GM10266 (cell line): ENCODE data around the gene SLC26A11.
"Not testable (repeated sequence)": the region's sequence is repeated elsewhere in the genome, so short reads cannot be mapped to it uniquely, and the experiment has no call there.

Experiments
- DNase-seq: peaks from one replicate; pipeline ENCODE4 v3.0.0; 2012; ENCODE audit errors: extremely low spot score
- TF ChIP-seq, protein P1 (sequence below): IDR thresholded peaks from 2 replicates; pipeline ENCODE4 v1.5.1; 2012; ENCODE audit warnings: mild to moderate bottlenecking, low read depth; ENCODE audit not compliant: control insufficient read depth, insufficient read depth; ENCODE audit errors: missing control alignments

The SLC26A11 gene

DNA sequence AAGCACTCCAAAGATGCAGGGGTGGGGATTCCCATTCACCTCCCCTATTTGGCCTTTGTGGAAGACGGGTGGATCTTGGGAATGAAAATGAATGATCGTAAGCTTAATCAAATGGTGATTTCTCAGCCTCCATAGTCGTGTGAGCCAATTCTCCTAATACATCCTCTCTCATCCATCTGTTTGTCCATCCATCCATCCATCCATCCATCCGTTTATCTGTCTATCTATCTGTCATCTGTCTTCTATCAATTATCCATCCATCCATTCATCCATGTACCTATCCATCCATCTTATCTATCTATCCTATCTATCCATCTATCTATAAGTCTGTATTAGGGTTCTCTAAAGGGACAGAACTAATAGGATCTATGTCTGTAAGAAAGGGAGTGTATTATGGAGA is 48.2 kb downstream of the SLC26A11 start:
- TF ChIP-seq, protein P1, sequence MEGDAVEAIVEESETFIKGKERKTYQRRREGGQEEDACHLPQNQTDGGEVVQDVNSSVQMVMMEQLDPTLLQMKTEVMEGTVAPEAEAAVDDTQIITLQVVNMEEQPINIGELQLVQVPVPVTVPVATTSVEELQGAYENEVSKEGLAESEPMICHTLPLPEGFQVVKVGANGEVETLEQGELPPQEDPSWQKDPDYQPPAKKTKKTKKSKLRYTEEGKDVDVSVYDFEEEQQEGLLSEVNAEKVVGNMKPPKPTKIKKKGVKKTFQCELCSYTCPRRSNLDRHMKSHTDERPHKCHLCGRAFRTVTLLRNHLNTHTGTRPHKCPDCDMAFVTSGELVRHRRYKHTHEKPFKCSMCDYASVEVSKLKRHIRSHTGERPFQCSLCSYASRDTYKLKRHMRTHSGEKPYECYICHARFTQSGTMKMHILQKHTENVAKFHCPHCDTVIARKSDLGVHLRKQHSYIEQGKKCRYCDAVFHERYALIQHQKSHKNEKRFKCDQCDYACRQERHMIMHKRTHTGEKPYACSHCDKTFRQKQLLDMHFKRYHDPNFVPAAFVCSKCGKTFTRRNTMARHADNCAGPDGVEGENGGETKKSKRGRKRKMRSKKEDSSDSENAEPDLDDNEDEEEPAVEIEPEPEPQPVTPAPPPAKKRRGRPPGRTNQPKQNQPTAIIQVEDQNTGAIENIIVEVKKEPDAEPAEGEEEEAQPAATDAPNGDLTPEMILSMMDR: no peak
- DNase-seq: no peak

DNA sequence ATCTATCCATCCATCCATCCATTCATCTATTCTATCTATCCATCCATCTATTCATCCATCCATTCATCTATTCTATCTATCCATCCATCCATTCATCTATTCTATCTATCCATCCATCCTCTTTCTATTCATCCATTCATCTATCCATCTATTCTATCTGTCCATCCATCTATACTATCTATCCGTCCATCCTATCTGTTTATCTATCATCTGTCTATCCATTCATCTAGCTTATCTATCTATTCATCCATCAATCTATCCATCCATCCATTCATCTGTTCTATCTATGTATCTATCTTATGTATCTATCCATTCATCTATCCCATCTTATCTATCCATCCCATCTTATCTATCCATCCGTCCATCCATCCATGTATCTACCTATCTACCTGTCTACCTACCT is 49.2 kb downstream of the SLC26A11 start:
- TF ChIP-seq, protein P1: no peak
- no peak for DNase-seq

DNA sequence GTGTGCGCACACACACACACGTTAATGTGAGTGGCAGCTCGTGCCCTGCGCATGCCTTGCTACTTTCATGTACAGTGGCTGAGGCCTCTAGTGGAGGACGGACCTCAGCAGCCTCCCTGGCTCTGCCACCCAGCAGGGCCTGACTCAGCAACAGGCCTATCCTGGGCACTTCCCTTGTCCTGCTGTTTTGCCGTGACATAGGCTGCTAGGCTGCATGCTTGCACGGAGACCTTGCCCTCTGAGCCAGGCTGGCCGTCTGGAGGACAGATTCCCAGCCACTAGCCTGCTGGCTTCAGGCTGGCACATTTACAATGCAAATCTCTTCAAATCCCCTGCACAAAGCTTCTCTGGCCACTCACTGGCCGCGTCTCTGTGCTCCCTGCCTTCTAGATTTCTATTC is 49.9 kb downstream of the SLC26A11 start:
- no peak for DNase-seq
- TF ChIP-seq, protein P1: no peak

DNA sequence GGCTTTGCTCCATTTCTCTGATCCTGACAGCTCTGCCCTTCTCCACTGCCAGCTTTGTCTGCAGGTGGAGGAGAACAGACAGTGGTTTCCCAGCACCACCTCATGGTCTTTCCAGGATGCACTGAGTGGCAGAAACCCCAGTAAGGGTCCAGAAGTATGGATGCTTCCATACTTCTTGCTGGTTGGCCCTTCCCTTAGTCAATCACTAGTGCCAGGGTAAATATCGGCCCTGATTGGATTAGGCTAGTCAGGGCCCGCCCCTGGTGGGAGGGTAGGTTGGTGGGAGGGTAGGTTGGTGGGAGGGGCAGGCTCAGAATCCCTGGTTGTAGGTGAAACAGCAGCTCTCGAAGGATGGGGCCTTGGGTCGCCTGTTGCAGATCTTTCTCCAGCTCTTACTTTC is 50.6 kb downstream of the SLC26A11 start:
- TF ChIP-seq, protein P1: no peak
- DNase-seq: no peak

DNA sequence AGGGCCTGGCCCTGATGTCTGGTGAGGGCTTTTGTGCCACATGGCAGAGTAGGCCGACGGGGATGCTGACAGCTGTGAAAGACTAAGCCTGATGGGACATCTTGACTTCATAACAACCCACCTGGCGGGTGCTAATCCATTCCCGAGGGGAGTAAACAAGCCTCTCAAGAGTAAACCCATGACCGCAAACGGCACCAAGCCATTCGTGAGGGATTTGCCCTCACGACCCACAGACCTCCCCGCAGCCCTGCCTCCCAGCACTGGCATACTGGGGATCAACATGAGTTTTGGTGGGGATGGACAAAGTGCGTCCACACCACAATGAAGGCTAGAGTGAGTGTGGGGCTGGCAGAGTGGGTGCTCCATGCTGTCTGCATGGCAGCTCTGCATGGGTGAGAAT is 52.1 kb downstream of the SLC26A11 start:
- no peak for DNase-seq
- TF ChIP-seq, protein P1: no peak

DNA sequence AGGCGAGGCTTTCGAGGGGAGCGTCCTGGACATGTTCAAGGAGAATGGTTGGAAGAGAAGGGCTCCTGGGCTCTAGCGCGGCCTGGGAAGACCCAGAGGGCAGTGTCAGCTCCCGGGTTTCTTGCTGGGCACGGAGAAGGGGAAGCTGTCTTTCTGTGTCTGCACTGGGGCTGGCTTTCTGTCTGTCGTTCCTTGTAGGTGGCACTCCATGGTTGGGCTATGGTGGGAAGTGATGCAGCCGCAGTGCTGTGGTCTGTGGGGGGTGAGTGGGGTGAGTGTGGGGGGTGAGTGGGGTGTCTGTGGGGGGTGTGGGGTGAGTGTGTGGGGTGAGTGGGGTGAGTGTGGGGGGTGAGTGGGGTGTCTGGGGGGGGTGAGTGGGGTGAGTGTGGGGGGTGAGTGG is 54.1 kb downstream of the SLC26A11 start:
- no peak for DNase-seq
- TF ChIP-seq, protein P1: no peak

DNA sequence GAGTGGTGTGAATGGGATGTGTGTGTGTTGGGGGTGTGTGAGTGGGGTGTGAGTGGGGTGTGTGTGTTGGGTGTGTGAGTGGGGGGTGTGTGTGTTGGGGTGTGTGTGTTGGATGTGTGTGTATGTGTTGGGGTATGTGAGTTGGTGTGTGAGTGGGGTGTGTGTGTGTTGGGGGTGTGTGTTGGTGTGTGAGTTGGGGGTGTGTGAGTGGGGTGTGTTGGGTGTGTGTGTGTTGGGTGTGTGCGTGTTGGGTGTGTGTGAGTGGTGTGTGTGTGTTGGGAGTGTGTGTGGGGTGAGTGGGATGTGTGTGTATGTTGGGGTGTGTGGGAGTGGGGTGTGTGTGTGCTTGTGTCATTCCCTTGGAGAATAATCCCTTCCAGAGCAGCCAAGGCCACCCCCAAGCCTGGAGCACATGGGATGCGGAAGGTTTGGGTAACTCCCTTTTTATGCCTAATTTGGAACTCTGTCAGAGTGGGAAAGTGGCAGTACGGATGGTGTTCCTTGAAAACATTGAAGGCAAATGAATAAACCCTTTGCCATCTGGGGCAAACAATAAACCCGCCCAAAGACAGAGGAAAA is 54.7 kb downstream of the SLC26A11 start:
- DNase-seq: no peak

DNA sequence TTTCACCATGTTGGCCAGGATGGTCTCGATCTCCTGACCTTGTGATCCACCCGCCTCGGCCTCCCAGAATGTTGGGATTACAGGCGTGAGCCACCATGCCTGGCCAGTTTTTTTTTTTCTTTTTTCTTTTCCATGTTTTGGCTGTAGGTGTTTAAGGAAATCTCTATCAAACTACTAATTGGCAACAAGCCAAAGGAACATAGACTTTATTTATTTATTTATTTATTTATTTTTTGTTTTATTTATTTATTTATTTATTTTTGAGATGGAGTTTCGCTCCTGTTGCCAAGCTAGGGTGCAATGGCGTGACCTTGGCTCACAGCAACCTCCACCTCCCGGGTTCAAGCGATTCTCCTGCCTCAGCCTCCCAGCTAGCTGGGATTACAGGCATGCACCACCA is 55.6 kb downstream of the SLC26A11 start:
- DNase-seq: not testable (repeated sequence)

More for the DNA sequence above, 54.7 kb downstream of the SLC26A11 start:
- TF ChIP-seq, protein P1: no peak
